GM21447 (cell line): Measurements from ENCODE around the gene MCC.

Source experiments
- ATAC-seq: cut with Tn5 transposase; IDR thresholded peaks from one replicate; pipeline ENCODE4 v1.9.1; 2021; ENCODE audit not compliant: unreplicated experiment

The MCC gene

GRCh38 chr5:113042491-113043243, 445.6 kb downstream of the MCC start:
- no peak for ATAC-seq

GRCh38 chr5:113040672-113041260, 447.5 kb downstream of the MCC start:
- no peak for ATAC-seq

DNA sequence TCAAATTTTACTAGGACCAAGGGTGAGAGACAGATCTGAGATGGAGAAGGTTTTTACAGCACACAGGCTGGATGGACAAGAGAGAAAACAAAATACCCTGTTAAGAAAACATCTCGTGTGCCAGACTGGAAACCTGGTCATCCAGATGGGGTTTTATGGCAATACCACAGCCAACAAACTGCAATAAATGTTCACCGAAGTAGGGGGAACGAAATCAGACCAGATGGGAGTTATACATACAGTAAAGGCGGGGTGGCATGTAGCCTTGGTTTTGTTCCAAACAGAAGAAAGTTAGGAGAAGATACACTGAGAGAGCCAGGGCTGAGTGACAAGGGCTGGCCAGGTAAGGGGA, 448.3 kb downstream of the MCC start:
- no peak for ATAC-seq

DNA sequence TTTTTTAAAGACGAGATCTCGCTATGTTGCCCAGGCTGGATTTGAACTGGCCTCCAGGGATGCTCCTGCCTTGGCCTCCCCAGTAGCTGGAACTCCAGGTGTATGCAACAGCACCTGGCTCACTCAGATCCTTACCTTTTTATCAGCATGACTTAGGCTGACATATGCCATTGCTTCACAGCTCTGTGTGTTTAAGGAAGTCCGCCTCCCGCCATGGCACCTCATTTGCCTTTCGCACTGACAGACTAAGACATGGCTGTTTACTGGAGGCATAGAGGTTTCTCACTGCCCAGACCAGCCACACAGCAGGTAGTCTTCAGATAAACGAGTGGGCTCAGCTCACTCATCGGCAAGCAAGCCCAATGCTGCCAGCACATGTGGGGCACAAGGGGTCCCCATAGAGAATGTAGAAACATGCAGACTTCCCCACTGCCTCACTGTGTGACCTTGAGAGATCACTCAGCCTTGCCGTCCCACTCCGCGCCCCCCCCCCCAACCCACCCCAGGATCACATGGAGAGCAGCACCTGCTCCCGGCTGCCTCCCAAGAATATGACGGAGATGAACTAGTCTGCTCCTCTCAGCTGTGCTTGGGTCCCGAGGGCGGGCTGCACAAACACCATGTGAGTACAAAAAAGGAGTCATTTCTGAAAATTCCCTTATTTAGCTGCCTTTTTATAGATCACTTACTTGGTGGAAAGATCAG, 448.9 kb downstream of the MCC start:
- ATAC-seq, result no peak

- ATAC-seq, result no peak
Measured at GRCh38 chr5:113038714-113039113, 449.5 kb downstream of the MCC start.

DNA sequence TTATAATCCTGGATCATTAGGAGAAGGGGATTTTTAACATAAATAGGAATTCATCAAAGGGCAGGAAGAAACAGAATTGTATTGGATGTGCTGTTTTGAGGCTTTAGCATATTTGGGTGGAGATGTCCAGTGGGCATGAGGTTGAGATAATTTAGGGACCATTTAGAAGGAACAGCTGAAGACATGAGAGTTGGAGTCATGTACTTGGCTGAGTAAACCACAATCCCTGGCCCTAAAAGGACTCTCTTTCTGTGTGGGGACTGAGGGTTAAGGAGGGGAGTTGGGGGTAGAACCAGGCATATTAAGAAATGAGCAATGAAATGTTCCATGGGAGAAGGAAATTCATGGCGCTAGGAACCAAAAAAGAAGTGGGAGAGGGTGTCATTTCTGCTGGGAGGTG, 450.1 kb downstream of the MCC start:
- ATAC-seq, result no peak

- ATAC-seq, result no peak
Measured at GRCh38 chr5:113036826-113037225, 451.4 kb downstream of the MCC start.

DNA sequence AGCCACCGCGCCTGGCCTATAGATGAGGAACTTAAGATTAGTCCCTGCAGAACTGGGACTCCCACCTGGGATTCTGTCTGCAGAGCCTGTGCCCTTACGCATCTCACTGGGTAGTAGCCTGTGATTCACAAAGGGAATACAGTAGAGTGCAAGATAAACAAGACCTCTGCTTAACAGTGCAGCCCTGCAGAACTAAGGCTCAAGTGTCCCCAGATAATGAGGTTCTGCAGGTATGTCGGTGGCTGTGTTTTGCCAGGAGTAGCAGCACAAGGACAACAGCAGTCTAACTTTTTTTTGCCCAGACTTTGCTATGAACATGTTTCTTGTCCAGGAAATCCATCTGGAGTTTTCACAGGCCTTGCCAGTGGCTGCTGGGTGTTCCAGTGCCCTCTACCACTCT, 451.9 kb downstream of the MCC start:
- no peak for ATAC-seq

DNA sequence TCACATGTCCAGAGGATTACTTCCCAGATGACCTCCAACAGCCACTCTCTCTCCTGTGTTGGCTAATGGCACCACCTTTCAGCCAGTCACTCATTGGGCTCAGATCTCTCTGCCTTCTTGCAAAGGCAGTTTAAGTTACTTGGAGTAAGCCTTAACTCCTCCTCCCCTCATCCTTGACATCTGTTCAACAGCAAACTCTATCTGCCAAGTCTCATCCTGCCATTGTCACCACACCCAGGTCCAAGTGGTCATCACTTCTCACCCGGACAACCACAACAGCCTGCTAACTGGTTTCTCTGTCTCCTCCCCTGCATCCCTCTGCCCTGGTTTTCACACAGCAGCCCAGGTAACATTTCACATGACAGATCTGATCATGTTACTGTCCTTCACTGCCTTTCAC, 453.2 kb downstream of the MCC start:
- ATAC-seq, result no peak

DNA sequence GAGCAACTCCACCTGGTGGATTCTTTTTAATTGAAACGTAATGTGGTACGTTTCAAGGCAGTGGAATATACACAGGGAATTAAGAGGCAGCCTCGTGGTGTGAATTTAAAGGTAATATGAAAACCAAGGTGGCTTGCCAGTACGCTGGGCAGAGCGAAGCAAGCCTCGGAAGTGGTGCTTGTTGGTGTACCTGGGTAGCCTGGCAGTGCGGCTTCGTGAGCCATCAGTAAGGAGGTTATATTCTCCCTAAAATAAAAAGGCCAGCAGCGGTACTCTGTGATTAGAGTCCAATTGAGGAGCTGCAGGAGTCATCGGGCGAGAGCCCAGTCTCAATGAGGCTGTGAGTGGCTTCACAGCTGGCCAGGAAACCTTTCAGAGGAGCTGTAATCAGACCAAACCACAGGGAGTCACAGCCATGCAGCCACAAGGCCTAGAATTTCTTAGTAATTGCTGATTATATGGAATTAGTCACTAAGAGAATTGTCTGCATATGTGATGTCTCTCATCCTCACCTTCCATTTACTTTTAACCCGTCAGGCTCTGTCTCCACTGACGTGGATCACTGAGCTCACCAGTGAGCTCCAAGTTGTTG, 454.0 kb downstream of the MCC start:
- ATAC-seq, result no peak

GRCh38 chr5:113031557-113031956, 456.7 kb downstream of the MCC start:
- no peak for ATAC-seq

GRCh38 chr5:113031104-113031503, 457.1 kb downstream of the MCC start:
- ATAC-seq, result no peak

DNA sequence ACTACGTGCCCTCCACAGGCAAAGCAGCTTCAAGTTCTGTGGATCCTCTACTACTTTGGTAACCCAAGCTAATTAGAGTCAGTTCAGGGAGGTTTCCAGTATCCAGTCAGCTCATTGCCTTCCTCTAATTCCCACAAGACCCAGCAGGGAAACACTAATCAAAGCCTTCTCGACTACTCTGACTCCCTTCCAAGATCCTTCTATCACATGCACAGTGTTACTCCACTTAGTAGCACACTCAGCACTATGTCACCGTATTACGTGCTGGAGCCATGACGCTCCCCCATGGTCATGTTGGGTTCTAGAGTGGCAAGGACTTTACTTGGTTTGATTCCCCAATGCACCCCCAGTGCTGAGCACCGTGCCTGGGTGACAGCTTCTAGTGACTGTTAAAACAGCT, 458.6 kb downstream of the MCC start:
- no peak for ATAC-seq

- no peak for ATAC-seq
Measured at GRCh38 chr5:113027431-113027830, 460.8 kb downstream of the MCC start.

DNA sequence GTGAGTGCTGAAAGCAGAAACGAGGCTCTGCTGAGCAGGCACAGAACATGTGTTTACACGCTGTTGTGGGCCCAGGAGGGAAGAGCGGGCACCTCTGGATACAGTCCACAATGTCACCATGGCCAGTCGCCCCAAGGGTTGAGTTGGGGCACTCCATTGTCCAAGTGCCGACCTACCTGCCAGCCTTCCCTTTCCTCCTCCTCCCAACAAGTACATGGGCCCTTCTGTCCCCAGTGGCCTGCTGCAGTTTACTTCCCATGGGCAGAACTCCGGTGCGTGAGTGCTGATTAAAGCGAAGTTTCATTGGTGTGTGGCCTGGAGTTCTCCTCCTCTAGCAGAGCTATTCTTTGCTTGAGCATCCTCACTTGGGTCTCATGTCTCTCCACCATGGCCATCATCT, 461.2 kb downstream of the MCC start:
- no peak for ATAC-seq

GRCh38 chr5:113026211-113026610, 462.0 kb downstream of the MCC start:
- no peak for ATAC-seq

DNA sequence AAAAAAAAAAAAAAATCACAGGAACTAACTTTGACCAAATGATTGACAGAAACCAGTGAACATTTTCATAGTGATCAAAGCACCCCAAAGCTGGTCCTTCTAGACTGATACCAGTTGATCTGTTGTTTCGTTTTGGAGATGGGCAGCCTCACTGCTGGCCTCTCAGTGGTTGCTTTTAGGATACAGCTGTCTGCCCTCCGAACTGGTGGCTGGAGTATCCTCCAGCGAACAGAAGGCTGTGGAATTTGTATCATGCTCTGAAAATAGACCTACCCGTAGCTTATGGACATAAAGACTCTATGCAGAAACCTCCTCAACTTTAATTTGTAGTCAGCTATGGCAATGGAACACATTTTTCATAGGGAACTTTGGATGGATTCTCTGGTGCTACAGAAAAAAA, 462.7 kb downstream of the MCC start:
- no peak for ATAC-seq

GRCh38 chr5:113024076-113024697, 464.1 kb downstream of the MCC start:
- no peak for ATAC-seq

GRCh38 chr5:113022661-113023060, 465.6 kb downstream of the MCC start:
- ATAC-seq, result peak; percentile 84

- ATAC-seq, result no peak
Measured at GRCh38 chr5:113020461-113021273, 467.6 kb downstream of the MCC start.
